ENCODE results near the gene ZEB1. TPM values are rescaled to one million over a fixed set of nuclear protein-coding genes. Genes with fewer than 3 reads are reported as not detected.
A peak's percentile ranks its signal among the peaks of the same experiment; 100 is the strongest.
"Not testable (repeated sequence)": the region's sequence is repeated elsewhere in the genome, so short reads cannot be mapped to it uniquely, and the experiment has no call there.

ZEB1 gene
- total and polyA plus RNA-seq, 4 donors = 36.8 to 214 (median 153) TPM

- Histone ChIP-seq H3K27ac (ENCODE audit: low read depth in 1 of 2, low read length in 2 of 2) (no peak overlapping the region), H3K36me3 (ENCODE audit: control insufficient read depth in 1 of 2, insufficient read depth in 2 of 2, low read length in 1 of 2) (no peaks in the 10 kb centered on the region), H3K4me1 (ENCODE audit: control insufficient read depth in 1 of 2, insufficient read depth in 2 of 2, low read length in 2 of 2) (peaks cover 0 to 4% of the 10 kb centered on the region in 2 donors), H3K4me3 (ENCODE audit: low read length in 2 of 2) (no peak overlapping the region), H3K27me3 (ENCODE audit: control insufficient read depth in 1 of 2, insufficient read depth in 2 of 2, low read length in 1 of 2) (no peaks in the 10 kb centered on the region), H3K9me3 (ENCODE audit: control insufficient read depth, low read length) (no peaks in the 10 kb centered on the region)
- DNase-seq (no peak), ATAC-seq (ENCODE audit: low FRiP score) (no peak)
- intact Hi-C loops (cut with DNase I) = no loop called here
- 43 to 58% methylated on average over 1 of the region's 1 CpG for WGBS, 2 donors
These were observed 31.9 kb downstream of the ZEB1 start for GRCh38 chr10:31350891-31351290.

GRCh38 chr10:31352436-31353226 lies 33.6 kb downstream of the ZEB1 start:
- ATAC-seq (ENCODE audit: low FRiP score) (no peak), DNase-seq (no peak)
- no peak overlapping the region for H3K27ac ChIP-seq (ENCODE audit: low read depth in 1 of 2, low read length in 2 of 2)
- WGBS, 2 donors = 87% methylated on average over 2 of the region's 2 CpGs
- peaks cover 4 to 5% of the 10 kb centered on the region in 2 donors for H3K4me1 ChIP-seq (ENCODE audit: control insufficient read depth in 1 of 2, insufficient read depth in 2 of 2, low read length in 2 of 2)
- no peaks in the 10 kb centered on the region for H3K9me3 ChIP-seq (ENCODE audit: control insufficient read depth, low read length)
- H3K36me3 ChIP-seq (ENCODE audit: control insufficient read depth in 1 of 2, insufficient read depth in 2 of 2, low read length in 1 of 2) = no peaks in the 10 kb centered on the region
- no peak overlapping the region for H3K4me3 ChIP-seq (ENCODE audit: low read length in 2 of 2)
- no peaks in the 10 kb centered on the region for H3K27me3 ChIP-seq (ENCODE audit: control insufficient read depth in 1 of 2, insufficient read depth in 2 of 2, low read length in 1 of 2)
- intact Hi-C loops (cut with DNase I) = no loop called here

GRCh38 chr10:31353574-31353973 lies 34.6 kb downstream of the ZEB1 start:
- Histone ChIP-seq H3K27me3 (ENCODE audit: control insufficient read depth in 1 of 2, insufficient read depth in 2 of 2, low read length in 1 of 2) (no peaks in the 10 kb centered on the region), H3K9me3 (ENCODE audit: control insufficient read depth, low read length) (no peaks in the 10 kb centered on the region), H3K27ac (ENCODE audit: low read depth in 1 of 2, low read length in 2 of 2) (no peak overlapping the region), H3K4me3 (ENCODE audit: low read length in 2 of 2) (no peak overlapping the region), H3K4me1 (ENCODE audit: control insufficient read depth in 1 of 2, insufficient read depth in 2 of 2, low read length in 2 of 2) (peaks cover 3 to 7% of the 10 kb centered on the region in 2 donors), H3K36me3 (ENCODE audit: control insufficient read depth in 1 of 2, insufficient read depth in 2 of 2, low read length in 1 of 2) (no peaks in the 10 kb centered on the region)
- DNase-seq = no peak
- ATAC-seq (ENCODE audit: low FRiP score) = no peak
- intact Hi-C loops (cut with DNase I) = no loop called here

GRCh38 chr10:31358688-31359330 lies 39.8 kb downstream of the ZEB1 start:
- 9 to 12% methylated on average over 1 of the region's 1 CpG for WGBS, 2 donors
- DNase-seq (no peak), ATAC-seq (ENCODE audit: low FRiP score) (no peak)
- Histone ChIP-seq H3K27ac (ENCODE audit: low read depth in 1 of 2, low read length in 2 of 2) (no peak overlapping the region), H3K27me3 (ENCODE audit: control insufficient read depth in 1 of 2, insufficient read depth in 2 of 2, low read length in 1 of 2) (no peaks in the 10 kb centered on the region), H3K36me3 (ENCODE audit: control insufficient read depth in 1 of 2, insufficient read depth in 2 of 2, low read length in 1 of 2) (peaks cover 0 to 3% of the 10 kb centered on the region in 2 donors), H3K9me3 (ENCODE audit: control insufficient read depth, low read length) (no peaks in the 10 kb centered on the region), H3K4me3 (ENCODE audit: low read length in 2 of 2) (no peak overlapping the region), H3K4me1 (ENCODE audit: control insufficient read depth in 1 of 2, insufficient read depth in 2 of 2, low read length in 2 of 2) (peaks cover 2 to 10% of the 10 kb centered on the region in 2 donors)
- intact Hi-C loops (cut with DNase I) = no loop called here

GRCh38 chr10:31359979-31360378 lies 41.0 kb downstream of the ZEB1 start:
- Histone ChIP-seq H3K4me3 (ENCODE audit: low read length in 2 of 2) (no peak overlapping the region), H3K27ac (ENCODE audit: low read depth in 1 of 2, low read length in 2 of 2) (no peak overlapping the region), H3K27me3 (ENCODE audit: control insufficient read depth in 1 of 2, insufficient read depth in 2 of 2, low read length in 1 of 2) (no peaks in the 10 kb centered on the region), H3K36me3 (ENCODE audit: control insufficient read depth in 1 of 2, insufficient read depth in 2 of 2, low read length in 1 of 2) (peaks cover 0 to 3% of the 10 kb centered on the region in 2 donors), H3K4me1 (ENCODE audit: control insufficient read depth in 1 of 2, insufficient read depth in 2 of 2, low read length in 2 of 2) (peaks cover 2 to 10% of the 10 kb centered on the region in 2 donors), H3K9me3 (ENCODE audit: control insufficient read depth, low read length) (no peaks in the 10 kb centered on the region)
- ATAC-seq (ENCODE audit: low FRiP score) (no peak), DNase-seq (no peak)
- intact Hi-C loops (cut with DNase I) = no loop called here
- 53 to 66% methylated on average over 1 of the region's 1 CpG for WGBS, 2 donors

GRCh38 chr10:31361475-31361874 lies 42.5 kb downstream of the ZEB1 start:
- peak in 1 of 2 donors; percentile 71 for DNase-seq
- H3K4me3 ChIP-seq (ENCODE audit: low read length in 2 of 2); H3K27ac ChIP-seq (ENCODE audit: low read depth in 1 of 2, low read length in 2 of 2); H3K9me3 ChIP-seq (ENCODE audit: control insufficient read depth, low read length); H3K4me1 ChIP-seq (ENCODE audit: control insufficient read depth in 1 of 2, insufficient read depth in 2 of 2, low read length in 2 of 2); ATAC-seq (ENCODE audit: low FRiP score); H3K27me3 ChIP-seq (ENCODE audit: control insufficient read depth in 1 of 2, insufficient read depth in 2 of 2, low read length in 1 of 2); intact Hi-C loops (cut with DNase I); H3K36me3 ChIP-seq (ENCODE audit: control insufficient read depth in 1 of 2, insufficient read depth in 2 of 2, low read length in 1 of 2): not testable (repeated sequence)
- 97 to 100% methylated on average over 15 of the region's 15 CpGs for WGBS, 2 donors

- H3K27ac ChIP-seq (ENCODE audit: low read depth in 1 of 2, low read length in 2 of 2) = no peak overlapping the region
- peaks cover 2 to 7% of the 10 kb centered on the region in 2 donors for H3K4me1 ChIP-seq (ENCODE audit: control insufficient read depth in 1 of 2, insufficient read depth in 2 of 2, low read length in 2 of 2)
- WGBS, 2 donors = 97 to 99% methylated on average over 41 to 44 of the region's 44 CpGs
- H3K36me3 ChIP-seq (ENCODE audit: control insufficient read depth in 1 of 2, insufficient read depth in 2 of 2, low read length in 1 of 2) = peaks cover 0 to 3% of the 10 kb centered on the region in 2 donors
- H3K27me3 ChIP-seq (ENCODE audit: control insufficient read depth in 1 of 2, insufficient read depth in 2 of 2, low read length in 1 of 2) = no peaks in the 10 kb centered on the region
- H3K4me3 ChIP-seq (ENCODE audit: low read length in 2 of 2) = no peak overlapping the region
- peak; percentile 36 to 70 for DNase-seq
- H3K9me3 ChIP-seq (ENCODE audit: control insufficient read depth, low read length) = no peaks in the 10 kb centered on the region
- intact Hi-C loops (cut with DNase I) = no loop called here
- ATAC-seq (ENCODE audit: low FRiP score) = no peak
These were observed 43.1 kb downstream of the ZEB1 start for GRCh38 chr10:31362023-31362641.

- H3K9me3 ChIP-seq (ENCODE audit: control insufficient read depth, low read length); H3K27ac ChIP-seq (ENCODE audit: low read depth in 1 of 2, low read length in 2 of 2); intact Hi-C loops (cut with DNase I); H3K4me3 ChIP-seq (ENCODE audit: low read length in 2 of 2); H3K27me3 ChIP-seq (ENCODE audit: control insufficient read depth in 1 of 2, insufficient read depth in 2 of 2, low read length in 1 of 2); H3K36me3 ChIP-seq (ENCODE audit: control insufficient read depth in 1 of 2, insufficient read depth in 2 of 2, low read length in 1 of 2); ATAC-seq (ENCODE audit: low FRiP score); H3K4me1 ChIP-seq (ENCODE audit: control insufficient read depth in 1 of 2, insufficient read depth in 2 of 2, low read length in 2 of 2): not testable (repeated sequence)
- peak in 1 of 2 donors; percentile 65 for DNase-seq
- 97 to 98% methylated on average over 19 of the region's 19 CpGs for WGBS, 2 donors
These were observed 44.7 kb downstream of the ZEB1 start for GRCh38 chr10:31363696-31364095.
